ENCODE measurements around the gene TAC3.
"Not testable (repeated sequence)": the region's sequence is repeated elsewhere in the genome, so short reads cannot be mapped to it uniquely, and the experiment has no call there.

Gene TAC3

GRCh38 chr12:57057067-57057751 is 40.9 kb upstream of the TAC3 start:
- ATAC-seq: no peak
- TF ChIP-seq TSHZ2 (CRISPR knock-in tag; IDR thresholded peaks at IDR 0.05) (no peak), OSR1 (CRISPR knock-in tag; IDR thresholded peaks at IDR 0.05) (no peak), ZC3H10 (CRISPR knock-in tag; IDR thresholded peaks at IDR 0.05) (no peak), ESRRG (CRISPR knock-in tag; IDR thresholded peaks at IDR 0.05) (no peak), PPARA (CRISPR knock-in tag; IDR thresholded peaks at IDR 0.05; ENCODE audit: borderline replicate concordance) (no peak), ZNF565 (CRISPR knock-in tag; conservative IDR thresholded peaks at IDR 0.05; ENCODE audit: low read depth) (no peak), GLIS3 (CRISPR knock-in tag; IDR thresholded peaks at IDR 0.05) (no peak), ISL1 (CRISPR knock-in tag; IDR thresholded peaks at IDR 0.05) (no peak), ARNTL (CRISPR knock-in tag; IDR thresholded peaks at IDR 0.05; ENCODE audit: borderline replicate concordance, low read depth) (no peak), ZFP3 (CRISPR knock-in tag; IDR thresholded peaks at IDR 0.05) (no peak), ZNF70 (CRISPR knock-in tag; IDR thresholded peaks at IDR 0.05) (no peak), POU6F1 (CRISPR knock-in tag; IDR thresholded peaks at IDR 0.05; ENCODE audit: borderline replicate concordance, low read depth) (no peak), RARB (CRISPR knock-in tag; IDR thresholded peaks at IDR 0.05) (no peak), TOX (CRISPR knock-in tag; IDR thresholded peaks at IDR 0.05; ENCODE audit: borderline replicate concordance) (no peak)

GRCh38 chr12:57055824-57056223 is 39.5 kb upstream of the TAC3 start:
- ATAC-seq: no peak
- TF ChIP-seq CSDC2 (CRISPR knock-in tag; IDR thresholded peaks at IDR 0.05) (no peak), GLIS3 (CRISPR knock-in tag; IDR thresholded peaks at IDR 0.05) (no peak), RARB (CRISPR knock-in tag; IDR thresholded peaks at IDR 0.05) (no peak), ZC3H10 (CRISPR knock-in tag; IDR thresholded peaks at IDR 0.05) (no peak), TOX (CRISPR knock-in tag; IDR thresholded peaks at IDR 0.05; ENCODE audit: borderline replicate concordance) (no peak), OSR1 (CRISPR knock-in tag; IDR thresholded peaks at IDR 0.05) (no peak)

- ATAC-seq: not testable (repeated sequence)
Observed at GRCh38 chr12:57053901-57054300, 37.6 kb upstream of the TAC3 start.

GRCh38 chr12:57053146-57053545 is 36.8 kb upstream of the TAC3 start:
- not testable (repeated sequence) for ATAC-seq

- TF ChIP-seq ESRRG (CRISPR knock-in tag; IDR thresholded peaks at IDR 0.05) (no peak), CSDC2 (CRISPR knock-in tag; IDR thresholded peaks at IDR 0.05) (no peak), TOX (CRISPR knock-in tag; IDR thresholded peaks at IDR 0.05; ENCODE audit: borderline replicate concordance) (no peak), OSR1 (CRISPR knock-in tag; IDR thresholded peaks at IDR 0.05) (no peak)
- no peak for ATAC-seq
Observed at GRCh38 chr12:57051011-57051410, 34.7 kb upstream of the TAC3 start.

GRCh38 chr12:57049890-57050289 is 33.6 kb upstream of the TAC3 start, which contains the start of gene MYO1A:
TSS of gene MYO1A (minus strand) at chr12:57050129. CDS start at chr12:57048323, 1,806 bp downstream.
- ATAC-seq: peak; percentile 51; the same call in 2 of the 3 replicates

GRCh38 chr12:57049119-57049446 is 32.8 kb upstream of the TAC3 start:
- ATAC-seq: no peak
- TF ChIP-seq ARNTL (CRISPR knock-in tag; IDR thresholded peaks at IDR 0.05; ENCODE audit: borderline replicate concordance, low read depth) (no peak), ZFP30 (CRISPR knock-in tag; IDR thresholded peaks at IDR 0.05) (no peak), TOX (CRISPR knock-in tag; IDR thresholded peaks at IDR 0.05; ENCODE audit: borderline replicate concordance) (no peak), RARB (CRISPR knock-in tag; IDR thresholded peaks at IDR 0.05) (no peak), ZNF70 (CRISPR knock-in tag; IDR thresholded peaks at IDR 0.05) (no peak), ZFP3 (CRISPR knock-in tag; IDR thresholded peaks at IDR 0.05) (no peak), TSHZ2 (CRISPR knock-in tag; IDR thresholded peaks at IDR 0.05) (no peak), GLIS3 (CRISPR knock-in tag; IDR thresholded peaks at IDR 0.05) (no peak), SNAI2 (CRISPR knock-in tag; IDR thresholded peaks at IDR 0.05) (no peak)

More at GRCh38 chr12:57049890-57050289, 33.6 kb upstream of the TAC3 start, which contains the start of gene MYO1A:
- no peak for TF ChIP-seq PPARA (CRISPR knock-in tag; IDR thresholded peaks at IDR 0.05; ENCODE audit: borderline replicate concordance)
- TF ChIP-seq ARNTL (CRISPR knock-in tag; IDR thresholded peaks at IDR 0.05; ENCODE audit: borderline replicate concordance, low read depth): no peak
- TF ChIP-seq SNAI2 (CRISPR knock-in tag; IDR thresholded peaks at IDR 0.05): no peak
- TF ChIP-seq ISL1 (CRISPR knock-in tag; IDR thresholded peaks at IDR 0.05): no peak
- no peak for TF ChIP-seq GLIS3 (CRISPR knock-in tag; IDR thresholded peaks at IDR 0.05)
- TF ChIP-seq ZNF70 (CRISPR knock-in tag; IDR thresholded peaks at IDR 0.05): no peak
- TF ChIP-seq TOX (CRISPR knock-in tag; IDR thresholded peaks at IDR 0.05; ENCODE audit: borderline replicate concordance): no peak
- no peak for TF ChIP-seq OSR1 (CRISPR knock-in tag; IDR thresholded peaks at IDR 0.05)
- no peak for TF ChIP-seq ZFP3 (CRISPR knock-in tag; IDR thresholded peaks at IDR 0.05)
- no peak for TF ChIP-seq ESRRG (CRISPR knock-in tag; IDR thresholded peaks at IDR 0.05)

Measured in SK-N-SH treated with all-trans-retinoic acid at 6 μM for 48 hours (cell line).